Activated effector memory CD4-positive, alpha-beta T cell treated with anti-CD3 and anti-CD28 coated beads, Interleukin-2, amount 50 U/mL, for 16 hours (primary cell): ENCODE data around the gene WWC1.
"Not testable (repeated sequence)": the region's sequence is repeated elsewhere in the genome, so short reads cannot be mapped to it uniquely, and the experiment has no call there.

ENCODE experiments used
- DNase-seq: peaks from one replicate; pipeline ENCODE4 v3.0.0-alpha.2; 2020

The WWC1 gene

DNA sequence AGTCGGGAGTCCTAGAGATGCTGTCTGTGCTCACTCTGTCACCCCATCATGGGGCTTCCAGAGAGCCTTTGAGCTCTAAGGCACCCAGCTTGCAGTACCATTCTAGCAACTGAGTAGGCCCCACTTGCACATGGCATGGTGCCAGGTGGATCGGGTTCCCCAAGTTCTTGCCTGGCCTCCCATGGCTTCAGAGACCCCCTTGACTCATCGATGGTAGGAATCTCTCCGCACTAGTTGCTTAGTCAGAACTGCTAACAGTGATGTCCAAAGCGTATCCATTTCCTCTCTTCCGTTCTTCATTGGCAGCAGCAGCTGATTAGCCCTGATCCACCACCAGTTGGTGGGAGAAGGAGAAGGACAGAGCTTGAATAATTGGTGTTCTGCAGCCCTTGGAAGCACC lies 124.5 kb downstream of the WWC1 start:
- DNase-seq = no peak

DNA sequence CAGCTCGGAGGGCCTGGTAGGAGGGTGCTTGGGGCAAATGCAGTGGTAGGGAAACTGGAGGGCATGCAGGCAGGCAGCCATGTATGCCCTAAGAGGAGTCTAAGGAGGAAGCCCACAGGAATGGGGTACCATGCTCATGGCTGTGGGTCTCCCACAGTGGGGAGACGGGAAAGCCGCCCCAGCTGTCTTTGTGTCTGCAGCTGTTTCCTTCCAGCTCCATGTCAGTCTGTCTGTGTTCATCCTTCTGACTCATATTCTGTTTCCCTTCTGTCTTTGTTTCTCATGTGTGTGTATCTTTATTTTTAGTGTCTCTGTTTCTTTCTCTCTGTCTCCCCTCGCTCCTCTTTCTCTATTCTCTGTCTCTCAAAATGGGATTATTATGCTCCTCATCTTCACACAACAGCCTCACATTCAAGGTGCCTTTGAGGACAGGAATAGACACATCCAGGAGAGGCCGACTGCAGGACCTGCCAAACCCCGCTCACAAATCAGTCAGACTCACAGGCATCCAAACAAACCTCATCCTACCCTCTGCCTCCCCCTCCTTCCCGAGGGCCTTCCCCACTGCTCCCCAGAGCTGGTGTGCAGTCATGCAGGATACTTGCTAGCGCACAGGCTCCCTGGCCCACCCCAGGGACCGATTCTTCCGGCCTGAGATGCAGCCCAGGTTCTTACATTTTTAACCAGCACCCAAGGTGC lies 126.4 kb downstream of the WWC1 start:
- no peak for DNase-seq

DNA sequence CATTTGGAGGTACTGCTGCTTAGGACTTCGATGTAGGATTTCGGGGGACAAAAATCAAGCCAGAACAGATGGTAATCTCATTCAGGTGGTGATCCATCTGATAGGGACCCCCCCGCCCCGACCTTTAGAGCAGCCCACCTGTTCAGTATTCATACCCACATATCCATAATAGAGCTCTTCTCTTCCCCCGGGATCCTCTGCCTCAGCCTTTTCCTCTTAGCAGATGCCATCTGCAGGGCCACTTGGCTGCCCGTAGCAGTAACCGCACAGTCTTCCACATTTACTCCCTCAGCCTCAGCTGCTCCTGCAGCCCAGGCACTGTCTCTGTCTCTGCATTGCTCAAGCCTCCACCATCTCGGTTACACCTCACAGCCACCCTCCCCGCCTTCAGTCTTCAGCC lies 129.0 kb downstream of the WWC1 start:
- no peak for DNase-seq

DNA sequence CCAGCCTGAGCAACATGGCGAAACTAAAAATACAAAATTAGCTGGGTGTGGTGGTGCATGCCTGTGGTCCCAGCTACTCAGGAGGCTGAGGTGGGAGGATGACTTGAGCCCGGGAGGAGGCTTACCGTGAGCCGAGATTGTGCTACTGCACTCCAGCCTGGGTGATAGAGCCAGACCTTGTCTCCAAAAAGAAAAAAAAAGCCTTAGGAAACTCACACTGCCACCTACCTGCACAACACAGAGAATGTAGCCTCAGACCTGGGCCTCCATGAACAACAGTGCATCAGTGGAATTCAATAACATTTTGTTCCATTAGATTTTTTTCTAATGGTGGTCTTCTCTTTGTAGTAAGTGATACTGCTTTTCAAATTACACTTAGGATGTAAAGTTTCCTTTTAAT lies 131.0 kb downstream of the WWC1 start:
- no peak for DNase-seq

DNA sequence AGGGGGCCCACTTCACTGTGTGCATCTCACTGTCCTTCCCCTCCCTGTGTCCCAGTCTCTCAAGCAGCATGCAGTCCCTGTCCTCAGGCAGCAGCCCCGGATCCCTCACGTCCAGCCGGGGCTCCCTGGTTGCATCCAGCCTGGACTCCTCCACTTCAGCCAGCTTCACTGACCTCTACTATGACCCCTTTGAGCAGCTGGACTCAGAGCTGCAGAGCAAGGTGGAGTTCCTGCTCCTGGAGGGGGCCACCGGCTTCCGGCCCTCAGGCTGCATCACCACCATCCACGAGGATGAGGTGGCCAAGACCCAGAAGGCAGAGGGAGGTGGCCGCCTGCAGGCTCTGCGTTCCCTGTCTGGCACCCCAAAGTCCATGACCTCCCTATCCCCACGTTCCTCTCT lies 132.0 kb downstream of the WWC1 start:
- no peak for DNase-seq

DNA sequence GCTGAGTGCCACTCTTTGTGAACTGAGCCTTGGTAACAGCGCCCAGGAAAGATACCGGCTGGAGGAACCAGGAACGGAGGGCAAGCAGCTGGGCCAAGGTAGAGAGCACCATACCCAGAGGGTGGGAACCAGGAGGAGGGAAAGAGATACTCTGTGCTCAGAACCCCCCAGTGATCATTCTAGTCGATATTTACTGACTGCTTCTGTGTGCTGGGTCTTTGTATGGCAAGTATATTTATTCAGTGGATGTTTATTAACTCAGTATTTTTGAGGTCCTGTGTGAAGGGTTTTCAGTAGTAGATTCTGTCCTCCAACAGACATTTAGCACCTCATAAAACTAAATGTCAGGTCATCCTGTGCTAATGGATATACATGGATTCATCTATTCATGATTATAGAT lies 132.5 kb downstream of the WWC1 start:
- no peak for DNase-seq

DNA sequence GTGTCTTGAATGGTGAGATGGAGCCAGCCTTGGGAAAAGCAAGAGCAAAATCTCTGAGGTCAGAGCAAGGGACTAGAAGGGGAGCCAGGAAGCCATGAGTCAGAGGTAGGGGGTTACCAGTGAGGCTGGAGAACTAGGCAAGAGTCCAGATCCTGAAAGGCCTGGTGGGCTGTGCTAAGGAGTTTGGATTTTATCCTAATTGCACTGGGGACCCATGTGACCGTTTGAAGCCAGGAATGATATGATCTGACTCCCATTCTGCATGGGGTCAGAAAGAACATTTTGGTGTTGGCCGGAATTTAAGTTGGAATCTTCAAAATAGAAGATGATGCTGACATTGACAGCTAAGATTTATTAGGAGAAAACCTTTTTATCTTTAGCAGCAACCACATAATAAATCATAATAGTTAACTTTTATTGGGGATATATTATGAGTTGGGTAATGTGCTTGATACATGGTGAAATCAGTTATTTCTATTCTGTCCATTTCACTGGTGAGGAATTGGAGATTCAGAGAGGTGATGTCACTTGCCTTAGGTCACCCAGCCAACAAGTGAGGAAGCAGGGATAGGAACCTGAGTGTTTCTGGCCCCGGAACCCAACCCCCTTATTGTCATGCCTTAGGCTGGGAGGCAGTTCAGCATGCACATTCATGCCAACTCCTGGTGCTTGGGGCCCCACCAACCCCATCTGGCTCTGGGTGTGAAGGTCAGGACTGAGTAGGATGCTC lies 133.3 kb downstream of the WWC1 start:
- DNase-seq = no peak

DNA sequence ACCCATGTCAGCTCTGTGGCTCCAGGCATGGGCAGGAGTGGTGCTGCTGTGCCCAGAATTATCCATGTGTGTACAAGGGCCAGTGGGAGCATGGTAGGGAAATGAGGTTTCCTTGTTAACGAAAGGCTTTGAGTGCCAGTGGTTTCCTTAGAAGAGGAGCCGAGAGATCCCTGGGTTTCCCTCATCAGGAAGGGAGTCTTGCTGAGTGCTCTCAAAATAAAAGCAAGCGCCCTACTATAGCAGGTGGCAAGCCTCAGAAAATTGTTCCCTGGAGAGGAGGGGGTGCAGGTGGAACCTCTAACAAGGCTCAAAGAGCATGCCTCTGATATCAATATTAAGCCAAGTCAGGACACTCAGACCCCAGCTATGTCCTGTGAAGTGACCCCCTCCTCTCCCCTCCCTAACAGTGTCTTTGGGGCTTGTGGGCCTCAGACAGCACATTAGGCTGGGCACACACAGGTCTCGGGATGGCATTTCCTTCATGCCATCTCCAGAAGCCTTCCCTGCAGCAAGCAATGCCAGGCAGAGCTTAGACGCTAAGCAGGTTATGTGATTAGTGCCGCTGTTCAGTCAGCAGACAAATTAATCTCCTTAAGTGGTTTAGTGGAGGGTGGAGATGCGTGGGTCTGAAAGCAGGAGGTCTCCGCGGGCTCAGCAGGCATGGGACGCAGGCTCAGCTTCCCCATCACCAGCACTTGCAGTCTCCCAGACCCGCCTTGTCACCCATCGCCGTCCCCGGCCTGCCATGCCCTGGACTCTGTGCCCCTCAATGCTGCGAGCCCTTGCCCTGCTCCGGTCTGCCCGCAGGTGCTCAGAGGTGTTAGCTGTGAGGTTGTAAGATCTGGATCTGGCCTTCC lies 134.8 kb downstream of the WWC1 start:
- DNase-seq = no peak

DNA sequence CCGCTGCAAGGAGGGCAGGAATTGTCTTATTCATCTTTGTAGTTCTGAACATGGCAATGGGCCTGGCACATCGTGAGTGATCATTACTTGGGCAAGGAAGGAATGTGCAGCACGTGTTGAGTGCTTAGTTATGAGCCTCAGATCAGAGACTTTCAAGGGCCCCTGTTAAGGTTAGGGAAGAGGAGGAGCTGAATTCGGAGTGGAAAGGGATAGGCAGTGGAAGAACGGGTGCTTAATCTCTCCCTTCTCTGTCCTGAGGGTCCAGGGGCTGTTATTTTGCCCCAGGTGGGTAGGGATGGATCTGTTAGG lies 135.4 kb downstream of the WWC1 start:
- no peak for DNase-seq

DNA sequence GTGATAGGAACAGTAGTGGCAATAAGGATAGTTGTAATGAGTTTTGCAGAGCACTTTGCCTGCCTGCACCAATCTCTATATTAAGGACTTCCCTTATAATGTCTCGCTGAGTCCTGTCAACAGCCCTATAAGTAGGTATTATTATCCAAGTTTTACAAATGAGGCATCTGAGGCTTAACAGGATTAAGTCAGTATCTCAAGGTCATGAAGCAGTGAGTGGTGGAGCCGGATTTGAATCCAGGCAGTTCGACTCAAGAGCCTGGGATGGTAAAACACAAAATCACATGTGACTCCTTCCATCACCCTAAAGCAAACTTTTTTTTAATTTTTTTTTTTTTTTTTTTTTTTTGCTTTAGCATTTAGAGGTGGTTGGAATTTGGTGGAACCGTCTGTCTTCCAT lies 135.8 kb downstream of the WWC1 start:
- no peak for DNase-seq

DNA sequence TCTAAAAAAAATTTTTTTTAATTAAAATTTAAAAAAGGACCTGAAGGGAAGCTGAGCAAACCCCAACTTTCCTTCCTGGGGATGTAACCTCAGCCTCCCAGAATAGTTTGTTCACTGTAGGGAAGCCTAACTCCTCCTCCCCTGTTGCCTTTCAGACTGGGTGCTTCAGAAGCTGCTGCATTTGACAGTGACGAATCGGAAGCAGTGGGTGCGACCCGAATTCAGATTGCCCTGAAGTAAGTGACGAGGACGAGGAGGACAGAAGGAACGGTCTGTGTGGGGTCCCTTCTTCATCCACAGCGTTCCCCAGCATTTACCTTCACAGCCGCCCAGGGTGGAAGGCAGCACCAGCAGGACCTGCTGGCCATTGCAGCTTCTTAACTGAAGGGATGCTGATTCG lies 137.1 kb downstream of the WWC1 start:
- DNase-seq = no peak

DNA sequence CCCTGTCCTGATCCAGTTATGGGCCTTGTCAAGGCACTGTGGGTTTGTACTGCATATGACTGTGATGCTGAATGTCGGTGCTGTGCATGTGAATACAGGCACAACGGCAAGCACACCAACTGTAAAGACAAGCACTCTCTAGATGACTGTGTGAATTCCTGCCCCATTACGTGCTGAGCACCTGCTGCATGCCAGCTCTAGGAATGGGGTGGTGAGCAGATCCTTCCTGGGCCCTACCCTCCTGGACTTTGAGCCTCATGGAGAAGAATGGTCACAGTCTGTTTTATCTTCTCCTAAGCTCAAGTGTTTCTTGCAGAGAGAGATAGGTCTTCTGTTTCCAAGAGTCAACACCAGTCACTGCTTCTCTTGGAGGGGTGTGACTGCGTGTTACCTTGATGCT lies 138.9 kb downstream of the WWC1 start:
- no peak for DNase-seq

DNA sequence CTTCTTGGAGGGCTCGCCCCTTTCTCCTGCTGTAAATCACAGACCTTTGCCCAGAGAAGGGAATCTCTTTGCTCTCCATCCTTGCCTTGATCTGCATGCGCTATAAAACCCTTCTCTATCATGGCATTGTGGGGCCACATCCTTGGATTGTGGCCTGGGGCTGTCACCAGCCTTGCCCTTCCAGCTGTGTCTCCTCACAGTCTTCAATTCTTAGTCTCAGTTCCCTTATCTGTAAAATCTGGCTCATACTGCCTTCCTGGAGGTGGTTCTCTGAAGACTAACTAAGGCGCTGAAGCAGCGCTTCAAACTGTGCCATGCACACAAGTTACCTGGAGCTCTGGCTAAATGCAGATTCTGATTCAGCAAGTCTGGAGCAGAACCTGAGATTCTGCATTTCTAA lies 141.5 kb downstream of the WWC1 start:
- no peak for DNase-seq

DNA sequence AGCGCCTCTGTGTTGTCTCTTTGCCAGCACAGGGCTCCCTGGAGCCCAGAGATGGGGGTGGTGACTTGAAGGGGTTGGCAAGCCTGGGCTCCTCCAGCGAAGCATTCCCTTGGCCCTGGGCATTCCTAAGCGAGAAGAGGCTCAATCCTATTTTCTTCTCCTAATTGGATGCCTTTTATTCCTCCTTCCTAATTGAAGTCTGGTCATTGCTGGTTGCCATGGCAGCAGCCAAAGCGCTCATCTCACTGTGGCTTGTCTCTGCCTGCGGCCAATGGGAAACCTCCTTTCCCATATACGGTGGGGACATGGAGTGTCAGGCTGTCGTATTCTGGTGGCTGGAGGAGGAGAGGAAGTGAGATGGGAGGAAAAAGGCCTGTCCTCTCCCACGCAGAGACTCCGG lies 142.6 kb downstream of the WWC1 start:
- no peak for DNase-seq

DNA sequence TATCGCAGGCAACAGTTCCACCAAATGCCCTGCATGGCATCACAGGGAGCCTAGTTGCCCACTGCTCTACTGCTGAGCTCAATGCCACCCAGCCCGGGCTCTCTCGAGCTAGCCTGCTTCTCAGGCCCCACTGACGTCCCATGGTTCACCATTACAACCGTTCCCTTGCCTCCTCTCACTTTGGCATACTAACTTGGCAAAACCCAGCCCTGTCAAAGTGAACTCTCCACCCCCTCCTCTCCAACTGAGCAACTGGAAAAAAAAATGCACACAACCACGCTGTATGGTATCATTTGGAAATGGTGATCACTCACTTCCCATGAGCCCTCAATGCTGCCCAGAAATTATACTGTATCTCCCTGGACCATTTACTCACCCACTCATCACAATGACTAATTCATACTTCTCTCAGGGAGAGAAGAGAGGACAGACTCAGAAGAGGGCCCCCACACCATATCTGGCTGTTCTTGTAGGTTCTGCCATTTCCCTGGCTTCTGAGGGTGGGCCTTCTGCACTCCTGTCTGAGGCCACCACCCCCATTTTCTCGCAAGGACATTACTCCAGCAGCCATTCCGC lies 143.4 kb downstream of the WWC1 start:
- no peak for DNase-seq

DNA sequence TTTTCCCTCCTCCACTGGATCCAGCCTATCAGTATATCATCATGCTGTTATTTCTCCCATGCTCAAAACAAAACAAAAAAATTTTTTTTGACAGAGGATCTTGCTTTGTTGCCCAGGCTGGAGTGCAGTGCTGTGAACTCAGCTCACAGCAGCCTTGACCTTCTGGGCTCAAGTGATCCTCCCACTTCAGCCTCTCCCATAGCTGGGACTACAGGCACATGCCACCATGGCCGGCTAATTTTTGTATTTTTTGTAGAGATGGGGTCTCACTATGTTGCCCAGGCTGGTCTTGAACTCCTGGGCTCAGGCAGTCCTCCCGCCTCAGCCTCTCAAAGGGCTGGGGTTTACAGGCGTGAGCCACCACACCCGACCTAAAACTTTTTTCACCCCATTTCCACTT lies 143.9 kb downstream of the WWC1 start:
- DNase-seq = not testable (repeated sequence)

DNA sequence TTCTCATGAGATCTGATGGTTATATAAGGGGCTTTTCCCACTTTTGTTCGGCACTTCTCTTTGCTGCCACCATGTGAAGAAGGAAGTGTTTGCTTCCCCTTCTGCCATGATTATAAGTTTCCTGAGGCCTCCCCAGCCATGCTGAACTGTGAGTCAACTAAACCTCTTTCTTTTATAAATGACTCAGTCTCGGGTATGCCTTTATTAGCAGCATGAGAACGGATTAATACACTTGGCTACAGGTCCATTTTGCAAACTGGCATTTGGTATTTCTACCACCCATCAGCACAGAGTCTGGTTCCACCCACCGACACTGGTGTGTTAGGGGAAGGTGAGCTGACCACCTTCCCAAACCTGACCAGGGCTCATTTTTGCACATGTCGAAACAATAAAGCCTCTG lies 146.9 kb downstream of the WWC1 start:
- no peak for DNase-seq

DNA sequence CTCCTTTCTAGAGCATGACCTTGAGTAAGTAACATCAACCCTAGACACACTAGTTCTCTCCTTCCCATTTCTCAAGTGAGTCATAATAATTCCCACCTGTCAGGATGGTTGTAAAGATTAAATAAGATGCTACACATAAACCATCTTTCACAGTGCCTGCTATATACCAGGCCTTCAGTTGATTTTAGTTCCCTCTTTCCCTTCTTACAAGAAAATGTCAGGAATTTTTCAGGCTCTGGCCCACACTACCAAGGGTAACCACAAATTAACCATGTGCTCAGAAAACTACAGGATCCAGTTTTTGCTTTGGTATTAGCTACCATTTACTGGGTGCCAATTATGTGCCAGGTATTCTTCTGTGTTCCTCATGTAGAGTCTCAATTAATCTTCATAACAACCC lies 152.1 kb downstream of the WWC1 start:
- DNase-seq = no peak

DNA sequence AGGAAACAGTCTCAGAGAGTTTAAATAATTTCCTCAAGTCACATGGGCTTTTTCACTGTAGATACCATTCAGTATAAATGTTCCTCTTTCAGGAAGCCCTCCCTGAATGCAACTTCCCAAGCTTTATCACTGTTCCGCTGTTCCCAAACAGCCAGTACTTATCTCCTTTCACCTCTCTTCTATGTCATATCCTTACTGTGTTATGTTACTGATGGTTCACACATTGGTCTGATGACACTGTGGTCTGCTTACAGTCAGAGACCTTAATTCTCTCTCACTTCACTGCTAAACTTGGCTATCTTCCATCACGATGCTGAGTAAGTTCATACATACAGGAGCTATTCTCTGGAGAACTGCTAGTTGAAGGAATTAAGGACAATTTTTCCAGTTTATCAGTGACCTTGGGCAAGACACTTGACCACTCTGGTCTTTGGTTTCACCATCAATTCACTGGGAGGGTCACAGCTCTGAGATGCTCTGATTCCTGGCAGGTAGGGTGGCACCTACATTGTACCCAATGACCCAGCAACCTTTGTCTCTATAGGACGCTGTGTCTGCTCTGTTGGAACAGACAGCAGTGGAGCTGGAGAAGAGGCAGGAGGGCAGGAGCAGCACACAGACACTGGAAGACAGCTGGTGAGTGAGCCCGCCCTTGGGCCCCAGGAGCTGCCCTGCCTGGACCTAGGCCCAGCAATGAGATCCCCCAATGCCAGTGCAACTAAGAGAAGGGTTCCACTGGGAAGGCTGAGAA lies 152.7 kb downstream of the WWC1 start:
- no peak for DNase-seq

DNA sequence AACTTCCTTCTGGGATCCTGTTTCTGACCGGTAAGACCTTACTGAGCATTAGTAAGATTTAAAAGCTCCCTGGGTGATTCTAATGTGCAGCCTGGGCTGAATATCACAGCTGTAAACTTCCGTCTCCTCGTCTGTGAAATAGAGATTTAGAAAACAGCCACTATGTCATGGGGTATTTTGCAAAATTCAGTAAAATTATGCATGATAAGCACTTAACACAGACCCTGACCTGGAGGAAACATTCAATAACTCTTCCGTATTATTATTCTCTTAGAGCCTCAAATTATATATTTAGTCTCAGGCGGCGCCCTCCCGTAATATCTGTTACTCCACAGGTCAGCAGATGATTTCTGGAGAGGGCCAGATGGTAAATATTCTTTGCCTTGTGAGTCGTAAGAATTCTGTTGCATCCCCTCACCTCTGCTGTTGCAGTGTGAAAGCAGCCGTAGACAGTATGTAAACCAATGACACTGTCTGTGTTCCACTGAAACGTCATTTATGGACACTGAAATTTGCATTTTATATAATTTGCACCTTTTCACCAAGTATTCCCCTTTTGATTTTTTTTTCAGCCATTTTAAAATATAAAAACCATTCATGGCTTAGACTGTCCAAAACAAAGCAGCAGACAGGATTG lies 155.7 kb downstream of the WWC1 start:
- no peak for DNase-seq

DNA sequence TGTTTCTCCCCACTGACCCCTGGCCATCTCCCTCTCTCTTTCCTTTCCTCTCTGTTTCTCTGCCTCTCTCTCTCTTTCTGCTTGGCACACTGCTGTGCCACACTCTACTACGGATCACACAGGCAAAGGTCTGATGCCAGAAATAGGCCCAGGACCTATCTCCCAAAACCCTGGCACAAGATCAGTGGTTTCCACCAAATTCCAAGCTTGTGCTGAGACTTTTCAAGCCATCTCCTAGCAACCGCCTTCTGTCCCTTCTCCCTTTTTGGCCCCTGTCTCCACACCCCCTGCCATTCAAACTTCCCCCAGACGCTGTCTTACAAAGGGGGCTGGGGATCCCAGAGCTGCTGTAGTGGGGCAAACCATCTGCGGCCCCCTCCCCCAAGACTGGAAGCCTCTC lies 156.4 kb downstream of the WWC1 start:
- DNase-seq = no peak

DNA sequence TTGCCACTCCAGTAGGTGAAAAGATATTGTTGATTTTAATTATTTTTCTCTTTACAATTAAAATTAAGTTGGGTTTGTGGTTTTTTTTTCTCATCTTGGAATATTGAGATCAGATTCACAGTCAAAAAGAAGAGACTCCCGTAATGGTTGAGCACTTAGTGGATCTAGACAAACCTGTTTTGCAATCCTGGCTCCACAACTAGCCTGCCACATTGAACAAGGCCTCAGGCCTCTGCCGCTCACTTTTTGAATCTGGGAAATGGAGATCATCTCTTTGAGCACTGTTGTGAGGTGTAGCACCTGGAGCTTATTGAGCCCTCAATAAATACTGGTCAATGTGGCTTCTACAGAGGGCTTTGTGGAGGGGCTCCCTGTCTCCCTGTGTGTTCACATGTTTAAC lies 157.7 kb downstream of the WWC1 start:
- DNase-seq = no peak

DNA sequence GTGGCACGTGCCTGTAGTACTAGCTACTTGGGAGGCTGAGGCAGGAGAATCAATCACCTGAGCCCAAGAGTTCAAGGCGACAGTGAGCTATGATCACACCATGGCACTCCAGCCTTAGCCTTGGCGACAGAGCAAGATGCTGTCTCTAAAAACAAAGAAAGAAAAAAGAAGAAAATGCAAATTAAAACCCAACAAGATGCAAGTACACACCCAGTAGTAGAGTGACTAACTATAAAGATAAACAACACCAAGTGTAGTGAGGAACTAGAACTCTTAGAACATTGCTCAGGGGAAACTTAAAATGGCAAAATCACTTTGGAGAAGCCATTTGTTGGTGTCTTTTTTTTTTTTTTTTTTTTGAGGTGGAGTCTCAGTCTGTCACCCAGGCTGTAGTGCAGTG lies 160.1 kb downstream of the WWC1 start:
- no peak for DNase-seq
